Osteoblast (primary cell): ENCODE measurements around the gene MEF2A. TPM values are rescaled to one million over a fixed set of nuclear protein-coding genes. Genes with fewer than 3 reads are reported as not detected.

Experiments
- DNase-seq: peaks from one replicate; pipeline ENCODE4 v3.0.0; 2011; ENCODE audit warnings: low spot score, mixed read lengths; ENCODE audit not compliant: insufficient read length; ENCODE audit errors: missing footprints
- H2AFZ ChIP-seq: 2 replicates; pipeline ENCODE4 v1.6.0; 2011; ENCODE audit warnings: mild to moderate bottlenecking, low read length
- H3K27ac ChIP-seq: 2 replicates; pipeline ENCODE4 v1.5.1; 2011; ENCODE audit warnings: mild to moderate bottlenecking, low read depth, low read length, moderate library complexity
- H3K27me3 ChIP-seq: 2 replicates; pipeline ENCODE4 v1.6.0; 2012; ENCODE audit warnings: mild to moderate bottlenecking, control low read depth, inconsistent platforms, low read length, moderate library complexity; ENCODE audit not compliant: insufficient read depth
- H3K36me3 ChIP-seq: 2 replicates; pipeline ENCODE4 v1.5.1; 2011; ENCODE audit warnings: mild to moderate bottlenecking, low read length, control low read depth, moderate library complexity; ENCODE audit not compliant: insufficient read depth
- H3K4me1 ChIP-seq: 2 replicates; pipeline ENCODE4 v1.5.1; 2011; ENCODE audit warnings: mild to moderate bottlenecking, low read length, control low read depth, moderate library complexity; ENCODE audit not compliant: insufficient read depth
- H3K4me2 ChIP-seq: 2 replicates; pipeline ENCODE4 v1.6.0; 2011; ENCODE audit warnings: mild to moderate bottlenecking, low read length; ENCODE audit not compliant: insufficient read depth
- H3K4me3 ChIP-seq: fragments of 200-600 bp; sonication (generic); 3 replicates; pipeline ENCODE4 v1.5.1; 2012; ENCODE audit warnings: mild to moderate bottlenecking, low read length, inconsistent platforms; ENCODE audit not compliant: insufficient read depth
- H3K79me2 ChIP-seq: 2 replicates; pipeline ENCODE4 v1.6.0; 2012; ENCODE audit warnings: mild to moderate bottlenecking, low read length, control low read depth, inconsistent platforms; ENCODE audit not compliant: insufficient read depth
- H3K9me3 ChIP-seq: 2 replicates; pipeline ENCODE4 v1.5.1; 2011; ENCODE audit warnings: low read depth, low read length, control low read depth
- H4K20me1 ChIP-seq: 2 replicates; pipeline ENCODE4 v1.6.0; 2012; ENCODE audit warnings: mild to moderate bottlenecking, low read length, control low read depth; ENCODE audit not compliant: insufficient read depth
- total RNA-seq: library from RNA; depleted of rRNA; stranded (reverse); fragments of >200 nt; gene quantifications from 2 replicates; pipeline ENCODE4 v1.2.3, GENCODE V29; 2012
- TF ChIP-seq, protein P1 (sequence below): IDR thresholded peaks from 2 replicates; pipeline ENCODE4 v1.5.1; 2011; ENCODE audit warnings: mild to moderate bottlenecking, low read depth, low read length, moderate library complexity; ENCODE audit errors: extremely low read depth

MEF2A gene
- total RNA-seq, 1 donor = 55.4 TPM

DNA sequence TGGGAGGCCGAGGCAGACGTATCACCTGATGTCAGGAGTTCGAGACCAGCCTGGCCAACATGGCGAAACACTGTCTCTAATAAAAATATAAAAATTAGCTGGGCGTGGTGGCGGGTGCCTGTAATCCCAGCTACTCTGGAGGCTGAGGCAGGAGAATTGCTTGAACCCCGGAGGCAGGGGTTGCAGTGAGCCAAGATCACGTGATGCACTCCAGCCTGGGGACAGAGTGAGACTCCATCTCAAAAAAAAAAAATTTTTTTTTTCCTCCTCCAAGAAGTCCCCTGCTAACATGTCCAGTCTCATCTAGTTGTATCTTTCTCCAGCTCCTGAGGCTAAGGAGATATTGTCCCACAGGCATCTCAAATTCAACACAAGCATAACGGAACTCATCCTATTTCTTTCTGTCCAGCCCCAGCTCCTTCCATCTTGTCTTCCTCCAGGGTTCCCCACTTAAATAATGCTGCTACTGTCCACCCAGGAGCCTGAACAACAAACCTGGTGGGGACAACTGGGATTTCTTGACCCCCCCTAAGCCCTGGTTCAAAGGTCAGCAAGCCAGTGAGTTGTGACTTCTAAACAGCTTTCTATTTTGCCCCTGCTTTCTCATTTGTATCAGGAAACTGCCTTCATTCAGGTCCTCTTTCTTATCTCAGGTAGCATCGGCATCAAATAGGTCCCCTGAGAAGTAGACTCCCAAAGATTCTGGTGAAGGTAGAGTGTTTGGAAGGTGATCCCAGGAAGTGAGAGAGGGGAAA is 4.1 kb upstream of the MEF2A start:
- Histone ChIP-seq H3K9me3 (no peaks in the 10 kb centered on the region), H3K4me3 (no peak overlapping the region), H3K4me2 (no peak overlapping the region), H3K36me3 (no peaks in the 10 kb centered on the region), H3K27ac (no peak overlapping the region), H3K27me3 (no peaks in the 10 kb centered on the region), H3K79me2 (peaks cover 4% of the 10 kb centered on the region), H3K4me1 (peaks cover 8% of the 10 kb centered on the region), H2AFZ (no peak overlapping the region), H4K20me1 (no peaks in the 10 kb centered on the region)
- no peak for DNase-seq
- TF ChIP-seq, protein P1, sequence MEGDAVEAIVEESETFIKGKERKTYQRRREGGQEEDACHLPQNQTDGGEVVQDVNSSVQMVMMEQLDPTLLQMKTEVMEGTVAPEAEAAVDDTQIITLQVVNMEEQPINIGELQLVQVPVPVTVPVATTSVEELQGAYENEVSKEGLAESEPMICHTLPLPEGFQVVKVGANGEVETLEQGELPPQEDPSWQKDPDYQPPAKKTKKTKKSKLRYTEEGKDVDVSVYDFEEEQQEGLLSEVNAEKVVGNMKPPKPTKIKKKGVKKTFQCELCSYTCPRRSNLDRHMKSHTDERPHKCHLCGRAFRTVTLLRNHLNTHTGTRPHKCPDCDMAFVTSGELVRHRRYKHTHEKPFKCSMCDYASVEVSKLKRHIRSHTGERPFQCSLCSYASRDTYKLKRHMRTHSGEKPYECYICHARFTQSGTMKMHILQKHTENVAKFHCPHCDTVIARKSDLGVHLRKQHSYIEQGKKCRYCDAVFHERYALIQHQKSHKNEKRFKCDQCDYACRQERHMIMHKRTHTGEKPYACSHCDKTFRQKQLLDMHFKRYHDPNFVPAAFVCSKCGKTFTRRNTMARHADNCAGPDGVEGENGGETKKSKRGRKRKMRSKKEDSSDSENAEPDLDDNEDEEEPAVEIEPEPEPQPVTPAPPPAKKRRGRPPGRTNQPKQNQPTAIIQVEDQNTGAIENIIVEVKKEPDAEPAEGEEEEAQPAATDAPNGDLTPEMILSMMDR = no peak

DNA sequence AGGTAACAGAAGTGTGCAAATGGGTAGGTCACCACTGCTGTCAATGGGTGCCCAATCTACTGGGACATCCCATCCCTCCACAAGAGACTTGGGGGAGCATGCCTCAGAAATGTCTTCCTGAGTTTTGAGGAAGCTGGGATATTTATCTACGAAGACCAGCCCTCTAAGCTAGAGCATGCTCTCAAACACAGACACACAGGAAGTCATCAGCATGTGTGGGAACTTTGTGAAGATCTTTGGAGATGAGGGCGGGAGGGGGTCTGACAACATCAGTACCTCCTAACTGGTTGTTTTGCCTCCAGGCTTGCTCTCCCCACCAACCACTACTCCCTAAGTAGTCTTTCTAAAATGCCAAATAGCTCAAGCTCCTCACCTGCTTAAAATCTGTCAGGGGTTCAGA is 3.5 kb upstream of the MEF2A start:
- Histone ChIP-seq H4K20me1 (no peaks in the 10 kb centered on the region), H3K4me1 (peaks cover 11% of the 10 kb centered on the region), H3K4me3 (no peak overlapping the region), H3K4me2 (no peak overlapping the region), H3K36me3 (no peaks in the 10 kb centered on the region), H2AFZ (no peak overlapping the region), H3K27ac (no peak overlapping the region), H3K9me3 (no peaks in the 10 kb centered on the region), H3K27me3 (no peaks in the 10 kb centered on the region), H3K79me2 (peaks cover 10% of the 10 kb centered on the region)
- TF ChIP-seq, protein P1 = no peak
- DNase-seq = no peak

DNA sequence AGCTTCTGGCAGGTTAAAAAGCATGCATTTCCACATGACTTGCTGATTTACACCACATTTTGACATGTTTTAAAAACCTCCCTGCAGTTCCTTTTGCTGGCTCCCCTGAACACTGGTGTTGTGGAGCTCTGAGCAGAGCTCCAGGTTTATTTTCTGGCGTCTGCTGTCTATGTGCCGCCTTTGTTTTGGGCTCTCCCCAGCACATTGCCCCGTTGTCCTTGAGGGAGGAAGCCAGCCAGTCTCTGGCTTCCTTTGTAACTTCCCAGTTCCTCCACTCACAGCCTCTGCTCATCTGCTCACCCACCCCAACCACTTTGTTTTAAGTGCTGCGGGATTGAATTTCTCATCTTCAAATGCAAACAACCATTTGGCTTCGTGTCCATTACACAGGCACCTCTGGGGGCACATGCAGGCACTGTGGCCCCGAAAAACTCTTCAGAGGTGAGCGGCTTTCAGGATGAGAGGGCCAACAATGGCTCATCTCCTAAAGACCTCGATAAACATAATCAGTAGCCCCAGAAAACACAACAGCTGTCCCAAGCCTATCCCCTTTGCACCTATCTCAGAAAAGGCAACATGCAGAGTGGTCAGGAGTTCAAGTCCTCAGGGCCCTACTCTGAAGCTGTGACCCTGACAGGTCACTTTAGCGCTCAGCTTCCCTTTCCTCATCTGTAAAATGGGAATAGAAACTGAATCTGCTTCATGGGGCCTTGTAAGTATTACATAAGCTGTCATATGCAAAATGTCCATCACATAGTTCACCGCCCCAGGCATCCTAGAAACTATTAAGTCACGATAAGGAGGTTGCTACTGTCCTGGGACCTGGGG is 1.3 kb upstream of the MEF2A start:
- Histone ChIP-seq H3K27me3 (no peaks in the 10 kb centered on the region), H3K27ac (peak overlapping the region; percentile 18), H3K36me3 (no peaks in the 10 kb centered on the region), H3K9me3 (no peaks in the 10 kb centered on the region), H2AFZ (peak overlapping the region; percentile 78), H3K79me2 (peaks cover 30% of the 10 kb centered on the region), H4K20me1 (peaks cover 8% of the 10 kb centered on the region), H3K4me2 (peak overlapping the region; percentile 55), H3K4me1 (peaks cover 29% of the 10 kb centered on the region), H3K4me3 (peak overlapping the region; percentile 60)
- TF ChIP-seq, protein P1 = no peak
- DNase-seq = peak; percentile 85

DNA sequence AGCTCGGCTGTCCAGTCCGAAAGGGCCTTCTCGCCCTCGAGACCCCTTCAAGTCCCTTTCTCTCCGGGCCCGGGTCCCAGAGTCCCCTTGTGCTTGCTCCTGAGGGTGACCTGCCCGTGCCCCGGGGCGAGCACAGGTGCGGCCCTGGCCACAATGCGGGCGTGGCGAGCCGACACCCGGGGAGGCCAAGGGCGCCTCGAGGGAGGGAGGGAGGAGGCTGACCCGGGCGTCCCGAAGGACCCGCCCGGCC is 810 bp upstream of the MEF2A start:
- Histone ChIP-seq H2AFZ (peak overlapping the region; percentile 78), H3K36me3 (no peaks in the 10 kb centered on the region), H4K20me1 (peaks cover 12% of the 10 kb centered on the region), H3K4me3 (peak overlapping the region; percentile 60), H3K27ac (peak overlapping the region; percentile 18), H3K9me3 (no peaks in the 10 kb centered on the region), H3K27me3 (no peaks in the 10 kb centered on the region), H3K4me2 (peak overlapping the region; percentile 55), H3K4me1 (peaks cover 29% of the 10 kb centered on the region), H3K79me2 (peaks cover 32% of the 10 kb centered on the region)
- TF ChIP-seq, protein P1 = no peak
- no peak for DNase-seq
